Measurements from ENCODE around the gene GNA14. TPM values are rescaled to one million over a fixed set of nuclear protein-coding genes. Genes with fewer than 3 reads are reported as not detected.
"Not testable (repeated sequence)": the region's sequence is repeated elsewhere in the genome, so short reads cannot be mapped to it uniquely, and the experiment has no call there.

Gene GNA14
- total and polyA plus RNA-seq, 5 donors from 2014 or later, result not detected

DNA sequence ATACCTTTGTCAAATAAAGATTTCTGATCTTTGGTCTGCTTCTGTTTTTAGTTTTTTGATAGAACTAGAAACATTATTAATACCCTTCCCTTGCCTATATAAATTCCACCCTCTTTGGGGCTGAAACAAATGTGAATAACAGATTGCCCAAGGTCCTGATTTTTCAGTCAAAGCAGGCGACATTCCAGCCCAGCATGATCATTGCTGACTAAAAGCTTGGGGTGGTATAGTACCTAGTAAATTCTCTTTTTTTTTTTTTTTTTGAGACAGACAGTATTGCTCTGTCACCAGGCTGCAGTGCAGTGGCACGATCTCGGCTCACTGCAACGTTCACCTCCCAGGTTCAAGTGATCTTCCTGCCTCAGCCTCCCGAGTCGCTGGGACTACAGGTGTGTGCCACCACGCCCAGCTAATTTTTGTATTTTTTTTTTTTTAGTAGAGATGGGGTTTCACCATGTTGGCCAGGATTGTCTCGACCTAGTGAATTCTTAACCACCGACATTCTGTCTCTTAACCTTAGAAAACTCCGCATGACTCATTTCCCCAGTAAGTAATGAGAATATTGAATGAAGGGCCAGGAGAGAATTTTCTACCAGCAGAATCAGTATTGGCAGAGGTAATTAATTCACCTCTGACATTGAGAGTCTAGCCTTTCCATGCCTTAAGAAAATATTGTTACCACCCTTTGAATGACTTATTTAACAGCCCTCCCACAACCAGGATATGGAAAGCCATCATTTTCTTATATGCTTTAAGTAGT lies 226.4 kb downstream of the GNA14 start:
- Histone ChIP-seq H3K36me3 (ENCODE audit: control insufficient read depth, insufficient read depth, low read length) (no peaks in the 10 kb centered on the region), H3K27me3 (ENCODE audit: control insufficient read depth, insufficient read depth, low read length) (no peaks in the 10 kb centered on the region), H3K4me3 (ENCODE audit: low read depth, low read length) (no peak overlapping the region), H3K4me1 (ENCODE audit: control insufficient read depth, insufficient read depth, low read length, poor library complexity, severe bottlenecking) (no peaks in the 10 kb centered on the region), H3K9me3 (ENCODE audit: control insufficient read depth in 2 of 2, low read length in 2 of 2) (no peaks in the 10 kb centered on the region), H3K27ac (ENCODE audit: insufficient read depth, low read length, poor library complexity, severe bottlenecking) (no peak overlapping the region)
- Mint-ChIP-seq H3K27me3 (no peaks in the 10 kb centered on the region), H3K9me3 (peaks cover 0 to 3% (median 0%) of the 10 kb centered on the region in 7 donors), H3K36me3 (peaks cover 7% of the 10 kb centered on the region), H3K4me1 (no peaks in the 10 kb centered on the region), H3K27ac (no peak overlapping the region), H3K4me3 (no peak overlapping the region)
- ATAC-seq (ENCODE audit: low read depth in 2 of 2) (no peak), DNase-seq (no peak)

DNA sequence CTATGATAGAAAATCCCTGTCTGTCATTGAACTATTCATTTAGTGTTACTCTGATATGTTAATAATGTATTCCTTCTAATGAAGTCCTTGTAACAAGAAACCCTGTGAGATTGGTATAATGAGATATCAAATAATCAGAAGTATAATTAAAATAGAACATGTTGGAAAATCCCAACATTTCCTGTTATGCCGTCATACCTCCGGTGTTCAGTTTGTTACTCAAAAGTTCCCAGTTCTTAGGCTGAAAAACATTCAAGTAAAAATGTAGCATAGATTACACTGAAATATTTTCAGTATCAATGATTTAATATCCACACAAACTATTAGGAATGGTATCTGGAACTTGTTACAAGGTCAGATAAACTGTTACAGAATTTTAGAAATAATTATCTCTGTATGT lies 227.5 kb downstream of the GNA14 start:
- H3K9me3 Mint-ChIP-seq, result peaks cover 0 to 3% (median 0%) of the 10 kb centered on the region in 7 donors

DNA sequence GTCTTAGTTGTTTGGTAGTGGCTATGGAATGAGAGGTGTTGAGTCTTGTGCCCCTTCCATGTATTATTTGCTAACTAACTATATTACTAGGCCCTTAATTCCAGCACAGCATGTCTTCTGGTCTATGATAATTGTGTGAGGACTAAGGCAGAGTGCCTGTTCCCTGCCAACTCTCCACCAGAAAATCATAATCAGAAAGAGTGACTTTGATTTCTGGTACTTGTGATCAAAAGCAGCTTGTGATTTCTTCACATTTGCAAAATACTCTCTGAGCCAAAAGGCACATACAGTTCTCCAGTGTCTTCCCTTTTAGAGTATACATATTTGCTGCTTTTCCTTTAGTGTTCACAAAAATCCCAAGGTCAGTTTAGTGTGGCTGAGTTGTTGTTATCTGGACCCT lies 229.9 kb downstream of the GNA14 start:
- H3K36me3 ChIP-seq (ENCODE audit: control insufficient read depth, insufficient read depth, low read length), result no peaks in the 10 kb centered on the region
- no peaks in the 10 kb centered on the region for H3K4me1 ChIP-seq (ENCODE audit: control insufficient read depth, insufficient read depth, low read length, poor library complexity, severe bottlenecking)
- DNase-seq (no peak), ATAC-seq (ENCODE audit: low read depth in 2 of 2) (no peak)
- no peaks in the 10 kb centered on the region for H3K4me1 Mint-ChIP-seq
- no peak overlapping the region for H3K4me3 Mint-ChIP-seq
- peaks cover 0 to 1% (median 0%) of the 10 kb centered on the region in 7 donors for H3K9me3 Mint-ChIP-seq
- H3K27me3 ChIP-seq (ENCODE audit: control insufficient read depth, insufficient read depth, low read length), result no peaks in the 10 kb centered on the region
- no peaks in the 10 kb centered on the region for H3K9me3 ChIP-seq (ENCODE audit: control insufficient read depth in 2 of 2, low read length in 2 of 2)
- H3K36me3 Mint-ChIP-seq, result peaks cover 12% of the 10 kb centered on the region
- H3K27me3 Mint-ChIP-seq, result no peaks in the 10 kb centered on the region
- H3K4me3 ChIP-seq (ENCODE audit: low read depth, low read length), result no peak overlapping the region
- H3K27ac ChIP-seq (ENCODE audit: insufficient read depth, low read length, poor library complexity, severe bottlenecking), result no peak overlapping the region
- H3K27ac Mint-ChIP-seq, result no peak overlapping the region

More for the DNA sequence above, 227.5 kb downstream of the GNA14 start:
- DNase-seq, result no peak
- H3K27ac ChIP-seq (ENCODE audit: insufficient read depth, low read length, poor library complexity, severe bottlenecking), result no peak overlapping the region
- no peak overlapping the region for H3K4me3 ChIP-seq (ENCODE audit: low read depth, low read length)
- Mint-ChIP-seq H3K27me3 (no peaks in the 10 kb centered on the region), H3K4me3 (no peak overlapping the region), H3K4me1 (no peaks in the 10 kb centered on the region), H3K27ac (no peak overlapping the region), H3K36me3 (peaks cover 10% of the 10 kb centered on the region)
- H3K36me3 ChIP-seq (ENCODE audit: control insufficient read depth, insufficient read depth, low read length), result no peaks in the 10 kb centered on the region
- no peak for ATAC-seq (ENCODE audit: low read depth in 2 of 2)
- H3K4me1 ChIP-seq (ENCODE audit: control insufficient read depth, insufficient read depth, low read length, poor library complexity, severe bottlenecking), result no peaks in the 10 kb centered on the region
- H3K27me3 ChIP-seq (ENCODE audit: control insufficient read depth, insufficient read depth, low read length), result no peaks in the 10 kb centered on the region
- H3K9me3 ChIP-seq (ENCODE audit: control insufficient read depth in 2 of 2, low read length in 2 of 2), result no peaks in the 10 kb centered on the region

DNA sequence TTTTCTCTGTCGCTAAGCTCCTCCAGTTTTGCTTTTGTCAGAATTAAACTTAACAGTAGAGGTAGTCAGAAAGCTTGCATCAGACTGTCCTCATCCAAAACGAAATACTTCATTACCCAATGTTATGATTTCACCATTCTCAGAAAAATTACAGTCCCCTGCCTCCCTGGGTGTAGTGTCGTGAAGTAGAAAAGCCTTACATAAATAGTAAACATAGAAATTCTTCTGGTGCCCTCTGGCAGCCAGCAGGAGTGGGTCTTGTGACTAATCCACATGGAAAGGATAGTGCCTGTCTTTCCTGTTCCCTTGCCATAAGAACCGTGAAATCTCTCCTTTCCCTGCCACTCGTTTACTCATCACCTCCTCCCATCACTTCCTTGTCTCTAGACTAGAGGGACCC lies 230.6 kb downstream of the GNA14 start:
- Histone ChIP-seq H3K27me3 (ENCODE audit: control insufficient read depth, insufficient read depth, low read length) (no peaks in the 10 kb centered on the region), H3K4me3 (ENCODE audit: low read depth, low read length) (no peak overlapping the region), H3K4me1 (ENCODE audit: control insufficient read depth, insufficient read depth, low read length, poor library complexity, severe bottlenecking) (no peaks in the 10 kb centered on the region), H3K27ac (ENCODE audit: insufficient read depth, low read length, poor library complexity, severe bottlenecking) (no peak overlapping the region), H3K36me3 (ENCODE audit: control insufficient read depth, insufficient read depth, low read length) (no peaks in the 10 kb centered on the region), H3K9me3 (ENCODE audit: control insufficient read depth in 2 of 2, low read length in 2 of 2) (no peaks in the 10 kb centered on the region)
- H3K36me3 Mint-ChIP-seq, result peaks cover 12% of the 10 kb centered on the region
- no peaks in the 10 kb centered on the region for H3K27me3 Mint-ChIP-seq
- peak overlapping the region in 1 of 3 donors; percentile 43 for H3K27ac Mint-ChIP-seq
- ATAC-seq (ENCODE audit: low read depth in 2 of 2), result no peak
- no peak overlapping the region for H3K4me3 Mint-ChIP-seq
- no peak for DNase-seq
- H3K4me1 Mint-ChIP-seq, result no peaks in the 10 kb centered on the region
- peaks cover 0 to 1% (median 0%) of the 10 kb centered on the region in 7 donors for H3K9me3 Mint-ChIP-seq

DNA sequence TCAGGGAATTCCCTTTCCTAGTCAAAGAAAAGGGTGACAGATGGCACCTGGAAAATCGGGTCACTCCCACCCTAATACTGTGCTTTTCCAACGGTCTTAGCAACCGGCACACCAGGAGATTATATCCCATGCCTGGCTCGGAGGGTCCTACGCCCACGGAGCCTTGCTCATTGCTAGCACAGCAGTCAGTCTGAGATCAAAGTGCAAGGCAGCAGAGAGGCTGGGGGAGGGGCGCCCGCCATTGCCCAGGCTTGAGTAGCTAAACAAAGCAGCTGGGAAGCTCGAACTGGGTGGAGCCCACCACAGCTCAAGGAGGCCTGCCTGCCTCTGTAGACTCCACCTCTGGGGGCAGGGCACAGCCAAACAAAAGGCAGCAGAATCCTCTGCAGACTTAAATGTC lies 239.6 kb downstream of the GNA14 start:
- not testable (repeated sequence) for H3K4me1 ChIP-seq (ENCODE audit: control insufficient read depth, insufficient read depth, low read length, poor library complexity, severe bottlenecking); H3K4me3 Mint-ChIP-seq; H3K4me3 ChIP-seq (ENCODE audit: low read depth, low read length); H3K27me3 Mint-ChIP-seq; DNase-seq; H3K4me1 Mint-ChIP-seq; H3K9me3 Mint-ChIP-seq; H3K27me3 ChIP-seq (ENCODE audit: control insufficient read depth, insufficient read depth, low read length); H3K27ac ChIP-seq (ENCODE audit: insufficient read depth, low read length, poor library complexity, severe bottlenecking); ATAC-seq (ENCODE audit: low read depth in 2 of 2); H3K9me3 ChIP-seq (ENCODE audit: control insufficient read depth in 2 of 2, low read length in 2 of 2)
- peaks cover 40% of the 10 kb centered on the region for H3K36me3 Mint-ChIP-seq
- H3K36me3 ChIP-seq (ENCODE audit: control insufficient read depth, insufficient read depth, low read length), result peaks cover 13% of the 10 kb centered on the region
- peak overlapping the region in 1 of 3 donors; percentile 52 for H3K27ac Mint-ChIP-seq

DNA sequence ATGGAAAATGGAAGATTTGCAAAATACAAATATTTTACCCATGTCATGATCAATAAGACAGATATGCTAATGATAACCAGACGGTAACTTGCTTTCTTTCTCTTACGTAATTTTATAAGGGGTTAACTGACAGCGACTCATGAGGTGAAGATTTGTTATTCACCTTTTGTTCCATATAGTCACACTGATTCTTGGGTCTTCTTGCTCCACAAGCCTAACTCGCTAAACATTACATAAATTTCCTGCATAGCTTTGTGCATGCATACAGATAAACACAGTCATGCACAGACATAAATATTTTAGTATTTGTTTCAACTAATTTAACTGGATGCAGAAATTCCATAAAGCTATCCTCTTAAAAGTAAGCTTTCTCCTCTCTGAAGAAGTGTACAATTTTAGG lies 244.9 kb downstream of the GNA14 start:
- Mint-ChIP-seq H3K9me3 (peaks cover 0 to 2% (median 0%) of the 10 kb centered on the region in 7 donors), H3K4me1 (peaks cover 0 to 2% (median 0%) of the 10 kb centered on the region in 4 donors), H3K27me3 (no peaks in the 10 kb centered on the region), H3K4me3 (no peak overlapping the region), H3K36me3 (peaks cover 42% of the 10 kb centered on the region), H3K27ac (no peak overlapping the region)
- H3K4me3 ChIP-seq (ENCODE audit: low read depth, low read length), result no peak overlapping the region
- H3K27me3 ChIP-seq (ENCODE audit: control insufficient read depth, insufficient read depth, low read length), result no peaks in the 10 kb centered on the region
- H3K27ac ChIP-seq (ENCODE audit: insufficient read depth, low read length, poor library complexity, severe bottlenecking), result no peak overlapping the region
- no peaks in the 10 kb centered on the region for H3K9me3 ChIP-seq (ENCODE audit: control insufficient read depth in 2 of 2, low read length in 2 of 2)
- ATAC-seq (ENCODE audit: low read depth in 2 of 2), result no peak
- peaks cover 13% of the 10 kb centered on the region for H3K36me3 ChIP-seq (ENCODE audit: control insufficient read depth, insufficient read depth, low read length)
- H3K4me1 ChIP-seq (ENCODE audit: control insufficient read depth, insufficient read depth, low read length, poor library complexity, severe bottlenecking), result no peaks in the 10 kb centered on the region
- DNase-seq, result no peak

DNA sequence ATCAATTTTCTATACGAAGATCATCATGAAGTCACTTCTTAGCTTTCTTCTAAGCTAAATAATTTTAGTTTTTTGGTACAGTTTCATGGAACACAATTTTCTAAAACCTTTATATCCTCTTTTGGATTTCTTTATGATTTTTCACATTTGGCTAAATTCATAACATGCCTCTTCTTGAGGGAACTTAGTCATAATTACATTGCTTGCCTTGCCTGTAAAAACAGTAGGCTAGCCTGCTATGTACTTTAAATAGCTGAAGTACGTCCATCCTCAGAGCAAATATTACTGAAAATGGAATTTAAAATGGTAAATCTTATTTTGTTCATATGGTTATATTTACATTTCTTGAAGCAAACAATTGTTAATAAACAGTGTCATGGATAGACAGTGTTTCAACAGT lies 245.8 kb downstream of the GNA14 start:
- no peak overlapping the region for H3K4me3 Mint-ChIP-seq
- no peak overlapping the region for H3K27ac Mint-ChIP-seq
- Histone ChIP-seq H3K36me3 (ENCODE audit: control insufficient read depth, insufficient read depth, low read length) (peaks cover 5% of the 10 kb centered on the region), H3K4me1 (ENCODE audit: control insufficient read depth, insufficient read depth, low read length, poor library complexity, severe bottlenecking) (no peaks in the 10 kb centered on the region), H3K4me3 (ENCODE audit: low read depth, low read length) (no peak overlapping the region), H3K27ac (ENCODE audit: insufficient read depth, low read length, poor library complexity, severe bottlenecking) (no peak overlapping the region), H3K9me3 (ENCODE audit: control insufficient read depth in 2 of 2, low read length in 2 of 2) (no peaks in the 10 kb centered on the region), H3K27me3 (ENCODE audit: control insufficient read depth, insufficient read depth, low read length) (no peaks in the 10 kb centered on the region)
- DNase-seq (no peak), ATAC-seq (ENCODE audit: low read depth in 2 of 2) (no peak)
- H3K36me3 Mint-ChIP-seq, result peaks cover 36% of the 10 kb centered on the region
- no peaks in the 10 kb centered on the region for H3K4me1 Mint-ChIP-seq
- no peaks in the 10 kb centered on the region for H3K27me3 Mint-ChIP-seq
- no peaks in the 10 kb centered on the region for H3K9me3 Mint-ChIP-seq

DNA sequence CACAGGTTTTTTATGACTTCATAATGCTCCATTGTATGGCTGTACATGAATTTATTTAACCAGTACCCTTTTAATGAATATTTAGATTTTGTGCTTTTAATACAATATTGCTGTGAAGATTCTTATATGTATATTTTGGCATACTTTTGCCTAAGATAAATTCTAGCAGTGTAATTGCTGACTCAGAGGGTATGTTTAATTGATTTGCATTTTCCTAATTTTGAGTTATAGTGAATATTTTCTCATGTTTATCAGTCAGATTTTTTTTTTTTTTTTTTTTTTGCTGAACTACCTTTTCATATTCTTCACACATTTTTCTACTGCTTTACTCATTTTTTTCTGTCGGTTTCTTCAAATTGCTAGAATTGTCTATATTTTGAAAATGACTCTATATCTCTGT lies 248.2 kb downstream of the GNA14 start:
- Mint-ChIP-seq H3K27me3 (no peaks in the 10 kb centered on the region), H3K9me3 (no peaks in the 10 kb centered on the region), H3K4me3 (no peak overlapping the region), H3K36me3 (peaks cover 16% of the 10 kb centered on the region), H3K4me1 (no peaks in the 10 kb centered on the region), H3K27ac (no peak overlapping the region)
- DNase-seq (no peak), ATAC-seq (ENCODE audit: low read depth in 2 of 2) (no peak)
- H3K27me3 ChIP-seq (ENCODE audit: control insufficient read depth, insufficient read depth, low read length), result no peaks in the 10 kb centered on the region
- no peaks in the 10 kb centered on the region for H3K36me3 ChIP-seq (ENCODE audit: control insufficient read depth, insufficient read depth, low read length)
- H3K9me3 ChIP-seq (ENCODE audit: control insufficient read depth in 2 of 2, low read length in 2 of 2), result no peaks in the 10 kb centered on the region
- no peak overlapping the region for H3K4me3 ChIP-seq (ENCODE audit: low read depth, low read length)
- no peaks in the 10 kb centered on the region for H3K4me1 ChIP-seq (ENCODE audit: control insufficient read depth, insufficient read depth, low read length, poor library complexity, severe bottlenecking)
- no peak overlapping the region for H3K27ac ChIP-seq (ENCODE audit: insufficient read depth, low read length, poor library complexity, severe bottlenecking)
